Mucosa of stomach (tissue), 1 donor: ENCODE results near the gene TRMT1.

ENCODE experiments used
- H3K27me3 ChIP-seq: one replicate; pipeline ENCODE4 v1.7.0; 2013; ENCODE audit warnings: mild to moderate bottlenecking, low read length; ENCODE audit not compliant: control insufficient read depth, insufficient read depth
- H3K36me3 ChIP-seq: one replicate; pipeline ENCODE4 v1.7.0; 2013; ENCODE audit warnings: low read length; ENCODE audit not compliant: control insufficient read depth, insufficient read depth
- H3K4me1 ChIP-seq: one replicate; pipeline ENCODE4 v1.7.0; 2013; ENCODE audit warnings: mild to moderate bottlenecking, low read length; ENCODE audit not compliant: control insufficient read depth, insufficient read depth
- H3K4me3 ChIP-seq: one replicate; pipeline ENCODE4 v1.7.0; 2013; ENCODE audit warnings: low read length
- H3K9ac ChIP-seq: one replicate; pipeline ENCODE4 v1.7.0; 2013; ENCODE audit warnings: mild to moderate bottlenecking, low read length, moderate library complexity
- H3K9me3 ChIP-seq: one replicate; pipeline ENCODE4 v1.7.0; 2013; ENCODE audit warnings: mild to moderate bottlenecking, low read length, moderate library complexity; ENCODE audit not compliant: control insufficient read depth
- donor health status: Pancreatic carcinoma.

TRMT1 gene

GRCh38 chr19:13063461-13064091 lies 53.0 kb downstream of the TRMT1 start:
- H3K9ac ChIP-seq, result no peak overlapping the region
- H3K4me3 ChIP-seq, result no peak overlapping the region
- no peaks in the 10 kb centered on the region for H3K9me3 ChIP-seq
- peaks cover 55% of the 10 kb centered on the region for H3K4me1 ChIP-seq
- no peaks in the 10 kb centered on the region for H3K27me3 ChIP-seq
- H3K36me3 ChIP-seq, result no peaks in the 10 kb centered on the region

- no peaks in the 10 kb centered on the region for H3K27me3 ChIP-seq
- no peaks in the 10 kb centered on the region for H3K36me3 ChIP-seq
- H3K4me1 ChIP-seq, result peaks cover 60% of the 10 kb centered on the region
- H3K4me3 ChIP-seq, result no peak overlapping the region
- H3K9me3 ChIP-seq, result no peaks in the 10 kb centered on the region
- H3K9ac ChIP-seq, result no peak overlapping the region
Observed at GRCh38 chr19:13062317-13062716, 54.2 kb downstream of the TRMT1 start.

- no peaks in the 10 kb centered on the region for H3K9me3 ChIP-seq
- no peaks in the 10 kb centered on the region for H3K36me3 ChIP-seq
- peaks cover 61% of the 10 kb centered on the region for H3K4me1 ChIP-seq
- peak overlapping the region; percentile 18 for H3K9ac ChIP-seq
- no peaks in the 10 kb centered on the region for H3K27me3 ChIP-seq
- no peak overlapping the region for H3K4me3 ChIP-seq
Observed at GRCh38 chr19:13060964-13061927, 55.3 kb downstream of the TRMT1 start.

- Histone ChIP-seq H3K4me1 (peaks cover 70% of the 10 kb centered on the region), H3K4me3 (no peak overlapping the region), H3K36me3 (no peaks in the 10 kb centered on the region), H3K9me3 (no peaks in the 10 kb centered on the region), H3K27me3 (no peaks in the 10 kb centered on the region), H3K9ac (peak overlapping the region; percentile 28)
Observed at GRCh38 chr19:13060233-13060963, 56.1 kb downstream of the TRMT1 start.

GRCh38 chr19:13058951-13059660 lies 57.4 kb downstream of the TRMT1 start:
- Histone ChIP-seq H3K9ac (no peak overlapping the region), H3K4me1 (peaks cover 83% of the 10 kb centered on the region), H3K27me3 (no peaks in the 10 kb centered on the region), H3K4me3 (no peak overlapping the region), H3K36me3 (no peaks in the 10 kb centered on the region), H3K9me3 (no peaks in the 10 kb centered on the region)

GRCh38 chr19:13057744-13058143 lies 58.8 kb downstream of the TRMT1 start:
- H3K9me3 ChIP-seq, result no peaks in the 10 kb centered on the region
- H3K4me1 ChIP-seq, result peaks cover 86% of the 10 kb centered on the region
- no peak overlapping the region for H3K9ac ChIP-seq
- H3K4me3 ChIP-seq, result no peak overlapping the region
- peaks cover 3% of the 10 kb centered on the region for H3K36me3 ChIP-seq
- H3K27me3 ChIP-seq, result no peaks in the 10 kb centered on the region

GRCh38 chr19:13057147-13057572 lies 59.4 kb downstream of the TRMT1 start:
- Histone ChIP-seq H3K9ac (peak overlapping the region; percentile 5), H3K4me1 (peaks cover 92% of the 10 kb centered on the region), H3K4me3 (no peak overlapping the region), H3K27me3 (no peaks in the 10 kb centered on the region), H3K9me3 (no peaks in the 10 kb centered on the region), H3K36me3 (peaks cover 5% of the 10 kb centered on the region)

- Histone ChIP-seq H3K27me3 (no peaks in the 10 kb centered on the region), H3K9ac (peak overlapping the region; percentile 60), H3K4me3 (no peak overlapping the region), H3K4me1 (peaks cover 95% of the 10 kb centered on the region), H3K9me3 (no peaks in the 10 kb centered on the region), H3K36me3 (peaks cover 5% of the 10 kb centered on the region)
Observed at GRCh38 chr19:13056052-13056660, 60.4 kb downstream of the TRMT1 start.

- Histone ChIP-seq H3K4me1 (peaks cover 95% of the 10 kb centered on the region), H3K4me3 (no peak overlapping the region), H3K9ac (peak overlapping the region; percentile 60)
Observed at GRCh38 chr19:13055213-13056051, 61.1 kb downstream of the TRMT1 start.

More at GRCh38 chr19:13055213-13056051, 61.1 kb downstream of the TRMT1 start:
- Histone ChIP-seq H3K9me3 (no peaks in the 10 kb centered on the region), H3K36me3 (peaks cover 5% of the 10 kb centered on the region), H3K27me3 (no peaks in the 10 kb centered on the region)
